ENCODE results near the gene TIE1. TPM values are rescaled to one million over a fixed set of nuclear protein-coding genes. Genes with fewer than 3 reads are reported as not detected.

Gene TIE1
- total RNA-seq, 2 experiments from 2014 or later: not detected

DNA sequence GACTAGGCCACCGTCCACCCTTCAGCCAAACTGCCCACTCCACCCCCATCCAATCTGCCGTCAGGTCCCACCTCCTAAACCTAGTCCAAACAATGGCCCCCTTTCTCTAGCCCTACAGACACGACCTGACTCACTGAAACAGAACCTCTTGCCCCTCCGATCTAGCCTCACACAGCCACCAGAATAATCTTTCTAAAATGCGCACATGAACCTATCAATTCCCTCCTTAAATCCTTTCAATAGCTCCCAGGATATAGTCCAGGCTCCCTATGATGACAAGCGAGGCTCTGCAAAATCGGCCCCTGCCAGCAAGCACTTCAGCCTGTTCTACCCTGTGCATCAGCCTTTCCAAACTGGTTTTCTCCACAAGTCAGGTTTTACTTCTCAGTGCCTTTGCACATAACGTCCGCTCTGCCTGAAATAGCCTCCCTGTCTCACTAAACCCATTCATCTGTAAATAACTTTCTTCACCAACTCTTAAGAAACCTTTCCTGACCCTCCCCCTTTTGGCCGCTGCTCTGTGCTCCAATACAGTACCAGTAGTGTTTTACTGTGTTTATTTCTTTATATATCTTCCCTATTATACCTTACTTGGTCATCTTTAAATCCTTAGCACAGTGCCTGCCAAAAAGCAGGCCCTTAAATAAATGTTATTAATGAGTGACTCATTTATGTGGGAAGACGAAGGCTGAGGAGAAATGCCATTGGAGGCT is 49.0 kb downstream of the TIE1 start:
- ATAC-seq (no peak), DNase-seq (no peak)
- Mint-ChIP-seq H3K4me1 (peaks cover 19% of the 10 kb centered on the region), H3K4me3 (peak overlapping the region; percentile 71), H3K36me3 (ENCODE audit: low read depth) (no peaks in the 10 kb centered on the region), H3K27me3 (no peaks in the 10 kb centered on the region), H3K27ac (peak overlapping the region; percentile 72), H3K9me3 (ENCODE audit: low read depth) (no peaks in the 10 kb centered on the region)
- ChIA-PET CTCF (no interaction called here), POLR2A (no interaction called here)
- intact Hi-C loops (cut with DNase I, micrococcal nuclease): loop anchor here (1.0 to 2.0 kb wide), 6 partner anchors 9 to 177 kb away; partner anchors contain the start of genes CDC20 (in 2 of the 2), CFAP57 (in 1 of the 2), EBNA1BP2 (in 1 of the 2) and ELOVL1 (in 1 of the 2)

DNA sequence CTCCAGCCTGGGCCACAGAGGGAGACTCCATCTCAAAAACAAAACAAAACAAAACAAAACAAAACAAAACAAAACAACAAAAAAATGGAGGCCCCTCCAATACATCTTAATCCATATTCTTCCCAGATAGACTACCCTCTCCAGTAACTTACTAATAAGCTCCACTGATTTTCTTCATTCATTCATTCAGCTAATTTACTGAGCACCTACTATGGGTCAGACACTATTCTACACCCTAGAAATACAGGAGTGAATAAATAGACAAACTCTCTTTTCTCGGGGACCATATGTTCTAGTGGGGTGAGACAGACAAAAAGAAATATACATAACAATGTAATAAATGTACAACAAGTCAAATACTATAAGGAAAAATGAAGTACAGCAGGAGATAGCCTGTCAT is 50.2 kb downstream of the TIE1 start:
- no peak overlapping the region for H3K4me3 Mint-ChIP-seq
- H3K4me1 Mint-ChIP-seq: peaks cover 16% of the 10 kb centered on the region
- CTCF ChIA-PET: no interaction called here
- H3K27me3 Mint-ChIP-seq: no peaks in the 10 kb centered on the region
- no peaks in the 10 kb centered on the region for H3K9me3 Mint-ChIP-seq (ENCODE audit: low read depth)
- POLR2A ChIA-PET: no interaction called here
- H3K36me3 Mint-ChIP-seq (ENCODE audit: low read depth): peaks cover 3% of the 10 kb centered on the region
- intact Hi-C loops (cut with DNase I, micrococcal nuclease): no loop called here
- no peak for DNase-seq
- H3K27ac Mint-ChIP-seq: no peak overlapping the region
- ATAC-seq: no peak

DNA sequence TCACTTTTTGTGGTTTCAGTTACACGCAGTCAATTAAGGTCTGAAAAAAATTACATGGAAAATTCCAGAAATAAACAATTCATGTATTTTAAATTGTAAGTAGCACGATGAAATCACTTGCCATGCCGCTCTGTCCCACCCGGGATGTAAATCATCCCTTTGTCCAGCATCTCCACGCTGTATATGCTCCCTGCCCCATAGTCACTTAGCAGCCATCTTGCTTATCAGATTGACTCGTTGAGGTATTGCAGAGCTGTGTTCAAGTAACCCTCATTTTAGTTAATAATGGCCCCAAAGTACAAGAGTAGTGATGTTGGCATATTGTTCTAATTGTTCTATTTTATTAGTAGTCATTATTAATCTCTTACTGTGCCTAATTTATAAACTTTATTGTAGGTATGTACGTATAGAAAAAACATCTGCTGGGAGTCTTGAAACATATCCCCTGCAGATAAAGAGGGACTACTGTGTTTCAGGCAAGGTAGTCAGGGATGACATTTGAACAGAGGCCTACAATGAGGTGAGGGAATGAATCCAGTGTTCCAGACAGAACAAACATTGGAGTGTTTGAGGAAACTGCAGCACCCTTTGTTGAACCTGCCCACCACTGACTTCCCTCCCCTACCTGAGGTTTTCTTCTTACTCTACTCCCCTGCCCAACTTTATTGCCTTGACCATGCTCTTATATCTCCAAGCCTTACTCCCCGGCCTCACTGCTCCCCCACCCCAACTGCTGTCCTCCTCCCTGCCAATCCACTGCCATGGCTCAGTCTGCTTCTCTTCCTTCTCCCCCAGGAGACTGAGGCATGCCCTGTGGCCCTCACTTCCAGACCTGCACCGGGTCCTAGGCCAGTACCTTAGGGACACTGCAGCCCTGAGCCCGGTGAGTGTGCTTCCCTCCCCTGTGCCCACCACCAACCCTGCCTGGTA is 50.9 kb downstream of the TIE1 start:
- Mint-ChIP-seq H3K36me3 (ENCODE audit: low read depth) (peaks cover 3% of the 10 kb centered on the region), H3K27me3 (no peaks in the 10 kb centered on the region), H3K4me3 (no peak overlapping the region), H3K4me1 (peaks cover 16% of the 10 kb centered on the region), H3K9me3 (ENCODE audit: low read depth) (no peaks in the 10 kb centered on the region), H3K27ac (no peak overlapping the region)
- ChIA-PET POLR2A (no interaction called here), CTCF (no interaction called here)
- no peak for DNase-seq
- intact Hi-C loops (cut with DNase I, micrococcal nuclease): no loop called here
- no peak for ATAC-seq

DNA sequence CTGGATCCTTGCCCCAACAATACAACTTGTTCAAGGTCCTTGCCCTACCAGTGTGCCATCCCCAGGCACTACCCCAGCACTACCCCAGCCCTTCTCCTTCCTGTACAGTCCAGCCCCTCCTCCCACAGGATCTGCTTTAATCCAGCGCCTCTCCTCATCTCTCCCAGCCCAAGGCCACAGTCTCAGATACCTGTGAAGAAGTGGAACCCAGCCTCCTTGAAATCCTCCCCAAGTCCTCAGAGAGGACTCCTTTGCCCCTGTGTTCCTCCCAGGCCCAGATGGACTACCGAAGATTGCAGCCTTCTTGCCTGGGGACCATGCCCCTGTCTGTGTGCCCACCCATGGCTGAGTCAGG is 51.5 kb downstream of the TIE1 start:
- Mint-ChIP-seq H3K36me3 (ENCODE audit: low read depth) (peaks cover 6% of the 10 kb centered on the region), H3K27ac (no peak overlapping the region), H3K4me1 (peaks cover 18% of the 10 kb centered on the region), H3K9me3 (ENCODE audit: low read depth) (no peaks in the 10 kb centered on the region), H3K27me3 (no peaks in the 10 kb centered on the region), H3K4me3 (no peak overlapping the region)
- ChIA-PET POLR2A (no interaction called here), CTCF (no interaction called here)
- DNase-seq (no peak), ATAC-seq (no peak)
- intact Hi-C loops (cut with DNase I, micrococcal nuclease): no loop called here

DNA sequence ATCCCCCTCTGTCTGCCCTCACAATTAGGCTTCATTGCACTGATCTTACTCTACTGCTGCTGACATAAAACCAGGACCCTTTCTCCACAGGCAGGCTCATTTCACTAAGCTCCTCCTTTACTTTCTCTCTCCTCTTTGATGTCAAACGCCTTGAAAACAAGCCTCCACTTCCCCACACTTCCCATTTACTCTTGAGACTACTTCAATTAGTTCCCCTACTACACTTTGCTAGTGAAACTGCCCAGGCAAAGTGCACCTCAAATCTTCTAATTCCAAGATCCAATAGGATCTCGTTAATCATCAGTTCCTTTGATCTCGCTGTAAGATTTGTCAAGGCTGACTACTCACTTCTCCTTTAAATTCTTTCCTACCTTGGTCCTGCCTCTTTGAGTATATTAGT is 52.1 kb downstream of the TIE1 start:
- no peaks in the 10 kb centered on the region for H3K9me3 Mint-ChIP-seq (ENCODE audit: low read depth)
- no peaks in the 10 kb centered on the region for H3K27me3 Mint-ChIP-seq
- peaks cover 6% of the 10 kb centered on the region for H3K36me3 Mint-ChIP-seq (ENCODE audit: low read depth)
- H3K4me3 Mint-ChIP-seq: no peak overlapping the region
- intact Hi-C loops (cut with DNase I, micrococcal nuclease): no loop called here
- ChIA-PET CTCF (interaction anchor here (0.9 kb wide), 1 partner anchor 62 kb away, joined by 3 read pairs; no protein-coding TSS in a partner anchor), POLR2A (no interaction called here)
- H3K4me1 Mint-ChIP-seq: peaks cover 20% of the 10 kb centered on the region
- DNase-seq (no peak), ATAC-seq (no peak)
- H3K27ac Mint-ChIP-seq: no peak overlapping the region

DNA sequence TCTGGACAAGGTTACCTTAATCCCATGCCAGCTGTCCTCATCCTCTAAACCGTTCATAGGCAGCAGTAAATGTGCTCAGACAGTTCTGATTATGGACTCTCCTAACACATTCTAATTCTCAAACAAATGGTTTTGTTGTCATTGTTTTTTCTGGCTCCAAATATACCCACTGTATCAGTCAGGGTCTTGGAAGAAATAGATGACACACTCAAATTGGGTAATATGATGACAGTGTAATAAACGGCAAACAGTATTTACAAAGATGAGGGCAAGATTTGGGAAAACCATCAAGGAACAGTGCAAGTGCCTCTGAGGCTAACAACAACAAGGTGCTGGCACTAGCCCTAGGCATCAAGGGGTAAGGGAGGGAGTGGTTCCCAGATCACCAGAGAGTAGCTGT is 53.7 kb downstream of the TIE1 start:
- CTCF ChIA-PET: interaction anchor here (1.1 kb wide), 1 partner anchor 34 kb away, joined by 3 read pairs; no protein-coding TSS in a partner anchor
- Mint-ChIP-seq H3K4me1 (peaks cover 11% of the 10 kb centered on the region), H3K9me3 (ENCODE audit: low read depth) (no peaks in the 10 kb centered on the region), H3K27me3 (no peaks in the 10 kb centered on the region), H3K27ac (no peak overlapping the region), H3K4me3 (no peak overlapping the region), H3K36me3 (ENCODE audit: low read depth) (peaks cover 10% of the 10 kb centered on the region)
- intact Hi-C loops (cut with DNase I, micrococcal nuclease): no loop called here
- DNase-seq: no peak
- no peak for ATAC-seq
- POLR2A ChIA-PET: no interaction called here

DNA sequence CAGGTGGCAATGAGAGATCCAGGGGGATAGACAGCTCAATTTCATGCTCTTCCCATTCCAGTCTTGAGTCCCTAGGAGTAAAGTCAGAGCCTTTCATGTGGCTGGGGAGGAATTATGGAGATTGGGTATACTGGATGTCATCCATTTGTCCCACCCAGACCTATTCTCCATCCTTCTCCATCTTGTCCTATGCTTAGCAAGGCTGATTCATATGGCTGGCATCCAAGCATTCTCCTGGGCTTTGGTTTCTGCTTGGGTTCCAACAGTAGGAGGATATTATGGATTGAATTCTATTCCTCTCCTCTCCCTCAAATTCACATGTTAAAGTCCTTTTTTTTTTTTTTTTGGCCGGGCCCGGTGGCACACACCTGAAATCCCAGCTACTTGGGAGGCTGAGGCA is 54.2 kb downstream of the TIE1 start:
- Mint-ChIP-seq H3K27ac (no peak overlapping the region), H3K36me3 (ENCODE audit: low read depth) (peaks cover 14% of the 10 kb centered on the region), H3K9me3 (ENCODE audit: low read depth) (no peaks in the 10 kb centered on the region), H3K27me3 (no peaks in the 10 kb centered on the region), H3K4me3 (no peak overlapping the region), H3K4me1 (peaks cover 10% of the 10 kb centered on the region)
- DNase-seq (no peak), ATAC-seq (no peak)
- ChIA-PET POLR2A (no interaction called here), CTCF (no interaction called here)
- intact Hi-C loops (cut with DNase I, micrococcal nuclease): loop anchor here in 1 of 2 experiments (5.0 kb wide), 1 partner anchor 128 kb away; no protein-coding TSS in a partner anchor

DNA sequence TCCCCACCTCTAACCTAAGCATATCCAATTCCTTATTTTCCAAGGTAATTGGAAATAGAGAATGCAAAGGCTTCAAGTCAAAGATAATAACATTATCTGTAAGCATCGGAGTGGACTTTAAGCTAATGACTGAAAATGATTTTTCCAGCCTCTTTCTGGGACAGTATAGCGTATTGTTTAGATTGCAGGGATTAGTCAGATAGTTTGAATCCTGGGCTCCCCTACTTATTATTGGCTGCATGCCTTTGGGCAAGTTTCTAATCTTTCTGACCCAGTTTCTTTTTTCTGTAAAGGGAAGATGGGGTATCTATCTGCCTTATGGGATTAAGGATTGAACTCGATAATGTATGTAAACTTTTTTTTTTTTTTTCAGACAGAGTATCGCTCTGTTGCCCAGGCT is 56.5 kb downstream of the TIE1 start:
- POLR2A ChIA-PET: no interaction called here

DNA sequence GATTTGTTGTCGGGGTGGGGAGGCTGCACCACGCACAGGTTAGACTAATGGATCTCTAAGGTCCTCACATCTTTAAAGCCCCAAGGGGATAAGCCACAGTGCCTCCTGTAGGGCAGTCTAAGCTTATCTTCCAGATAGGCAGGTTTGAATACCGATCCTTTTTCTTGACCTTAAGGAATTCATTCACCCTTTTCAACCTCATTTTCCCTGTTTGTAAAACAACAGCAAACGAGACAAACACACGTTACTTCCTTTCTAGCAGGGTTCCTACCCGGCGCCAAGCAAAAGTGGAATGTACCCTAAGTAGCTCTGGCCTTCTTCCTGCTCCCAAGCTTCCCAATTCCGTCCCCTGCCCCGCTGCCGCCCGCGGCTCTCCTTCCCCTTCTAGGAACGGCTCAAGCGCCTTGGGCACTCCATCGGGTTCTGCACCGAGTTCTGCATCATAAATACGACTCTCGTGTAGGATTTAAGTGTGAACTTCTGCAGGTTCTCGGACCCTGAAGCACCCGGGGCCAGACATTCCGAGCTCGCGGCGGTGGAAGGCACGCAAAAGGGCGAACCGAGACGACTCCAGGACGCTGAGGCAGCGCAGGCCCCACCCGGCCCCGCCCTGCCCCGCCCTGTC is 57.5 kb downstream of the TIE1 start:
- CTCF ChIA-PET: interaction anchor here (0.6 to 2.4 kb wide), 11 partner anchors 10 to 291 kb away, joined by 3 to 10 read pairs (median 4); partner anchors contain the start of genes ELOVL1, KDM4A, MED8 and SZT2
- Mint-ChIP-seq H3K4me3 (peak overlapping the region; percentile 97), H3K27me3 (no peaks in the 10 kb centered on the region), H3K36me3 (ENCODE audit: low read depth) (peaks cover 43% of the 10 kb centered on the region), H3K27ac (peak overlapping the region; percentile 93), H3K9me3 (ENCODE audit: low read depth) (no peaks in the 10 kb centered on the region), H3K4me1 (peaks cover 30% of the 10 kb centered on the region)
- peak; percentile 15 for ATAC-seq
- POLR2A ChIA-PET: interaction anchor here (1.6 kb wide), 1 partner anchor 9 kb away, joined by 14 read pairs; the partner anchor contains the start of gene ELOVL1
- peak; percentile 49 for DNase-seq
- intact Hi-C loops (cut with DNase I, micrococcal nuclease): loop anchor here (1.0 to 5.0 kb wide), 12 partner anchors 9 to 589 kb away; partner anchors contain the start of genes ELOVL1 (in 2 of the 2), CFAP57 (in 1 of the 2), EBNA1BP2 (in 1 of the 2) and IPO13 (in 1 of the 2)

More for the DNA sequence above, 56.5 kb downstream of the TIE1 start:
- Mint-ChIP-seq H3K4me3 (peak overlapping the region; percentile 97), H3K36me3 (ENCODE audit: low read depth) (peaks cover 36% of the 10 kb centered on the region), H3K27ac (no peak overlapping the region), H3K9me3 (ENCODE audit: low read depth) (no peaks in the 10 kb centered on the region), H3K27me3 (no peaks in the 10 kb centered on the region), H3K4me1 (peaks cover 28% of the 10 kb centered on the region)
- DNase-seq (no peak), ATAC-seq (no peak)
- intact Hi-C loops (cut with DNase I, micrococcal nuclease): loop anchor here in 1 of 2 experiments (5.0 kb wide), 1 partner anchor 130 kb away; no protein-coding TSS in a partner anchor
- CTCF ChIA-PET: interaction anchor here (0.7 to 2.4 kb wide), 5 partner anchors 11 to 1437 kb away, joined by 3 to 10 read pairs (median 4); partner anchors contain the start of genes ELOVL1 and MPL

DNA sequence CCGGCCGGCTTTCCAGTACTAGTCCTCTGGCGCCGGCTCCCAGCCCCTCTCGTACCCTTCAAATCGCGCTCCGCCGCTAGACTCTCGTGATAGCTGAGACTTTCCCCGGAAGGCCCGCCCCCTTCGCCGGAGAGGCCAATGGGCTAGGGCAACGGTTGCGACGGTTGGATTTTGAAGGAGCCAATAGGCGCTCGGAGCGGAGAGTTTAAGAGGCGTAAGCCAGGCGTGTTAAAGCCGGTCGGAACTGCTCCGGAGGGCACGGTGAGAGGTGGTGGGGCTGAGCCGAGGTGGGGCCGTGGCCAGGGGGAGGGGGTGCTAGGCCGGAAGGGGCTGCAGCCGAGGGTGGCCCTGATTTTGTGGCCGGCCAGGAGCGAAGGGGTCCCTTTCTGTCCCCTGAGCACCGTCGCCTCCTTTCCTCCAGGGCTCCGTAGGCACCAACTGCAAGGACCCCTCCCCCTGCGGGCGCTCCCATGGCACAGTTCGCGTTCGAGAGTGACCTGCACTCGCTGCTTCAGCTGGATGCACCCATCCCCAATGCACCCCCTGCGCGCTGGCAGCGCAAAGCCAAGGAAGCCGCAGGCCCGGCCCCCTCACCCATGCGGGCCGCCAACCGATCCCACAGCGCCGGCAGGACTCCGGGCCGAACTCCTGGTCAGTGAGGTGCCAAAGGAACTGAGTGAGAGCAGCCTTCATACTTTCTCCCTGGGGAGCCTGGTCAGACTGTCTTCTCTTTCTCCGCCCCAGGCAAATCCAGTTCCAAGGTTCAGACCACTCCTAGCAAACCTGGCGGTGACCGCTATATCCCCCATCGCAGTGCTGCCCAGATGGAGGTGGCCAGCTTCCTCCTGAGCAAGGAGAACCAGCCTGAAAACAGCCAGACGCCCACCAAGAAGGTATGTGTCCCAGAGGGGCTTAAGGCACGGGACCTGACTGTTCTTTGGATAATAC is 58.2 kb downstream of the TIE1 start, which contains the start of gene CDC20:
Gene CDC20, plus strand, starts transcription at position 236 of the 948 bp plus-strand sequence. Its CDS starts 235 bp downstream, at position 471.
- POLR2A ChIA-PET: interaction anchor here (1.6 kb wide), 1 partner anchor 9 kb away, joined by 14 read pairs; the partner anchor contains the start of gene ELOVL1
- Mint-ChIP-seq H3K27ac (peak within 1 kb of the TSS; percentile 93), H3K9me3 (ENCODE audit: low read depth) (no peaks in the 10 kb centered on the region), H3K4me3 (peak within 1 kb of the TSS; percentile 97), H3K4me1 (peaks cover 32% of the 10 kb centered on the region), H3K36me3 (ENCODE audit: low read depth) (peaks cover 50% of the 10 kb centered on the region), H3K27me3 (no peaks in the 10 kb centered on the region)
- CTCF ChIA-PET: interaction anchor here (0.6 to 2.4 kb wide), 9 partner anchors 9 to 291 kb away, joined by 3 to 10 read pairs (median 4); partner anchors contain the start of genes ELOVL1 and KDM4A
- DNase-seq (peak; percentile 99), ATAC-seq (peak; percentile 99)
- intact Hi-C loops (cut with DNase I, micrococcal nuclease): loop anchor here (1.0 to 5.0 kb wide), 12 partner anchors 9 to 588 kb away; partner anchors contain the start of genes ELOVL1 (in 2 of the 2), CFAP57 (in 1 of the 2), EBNA1BP2 (in 1 of the 2) and IPO13 (in 1 of the 2)

All from activated CD4-positive, alpha-beta T cell treated with anti-CD3 and anti-CD28 coated beads for 36 hours (primary cell).